ENCODE measurements around the gene MINAR2. TPM values are rescaled to one million over a fixed set of nuclear protein-coding genes. Genes with fewer than 3 reads are reported as not detected.

MINAR2 gene
- total and polyA plus RNA-seq, 9 donors = 0.10 TPM; not detected in 7

GRCh38 chr5:129717751-129718310, 30.1 kb upstream of the MINAR2 start:
- Histone ChIP-seq H3K4me1 (ENCODE audit: insufficient read depth) (no peaks in the 10 kb centered on the region), H3K36me3 (no peaks in the 10 kb centered on the region), H3K27ac (no peak overlapping the region), H3K9me3 (no peaks in the 10 kb centered on the region), H3K27me3 (no peaks in the 10 kb centered on the region), H3K4me3 (no peak overlapping the region)
- TF ChIP-seq POLR2A (IDR thresholded peaks at IDR 0.05) (no peak), CTCF (IDR thresholded peaks at IDR 0.05) (no peak), EP300 (IDR thresholded peaks at IDR 0.05) (no peak)
- DNase-seq = no peak
- intact Hi-C loops (cut with DNase I) = no loop called here

- Histone ChIP-seq H3K4me1 (ENCODE audit: insufficient read depth) (no peaks in the 10 kb centered on the region), H3K9me3 (no peaks in the 10 kb centered on the region), H3K27ac (no peak overlapping the region), H3K4me3 (no peak overlapping the region), H3K27me3 (no peaks in the 10 kb centered on the region), H3K36me3 (no peaks in the 10 kb centered on the region)
- 52 to 78% (median 56%) methylated on average over 1 of the region's 1 CpG for WGBS, 3 donors
- intact Hi-C loops (cut with DNase I) = no loop called here
- TF ChIP-seq CTCF (IDR thresholded peaks at IDR 0.05) = no peak
- no peak for TF ChIP-seq POLR2A (IDR thresholded peaks at IDR 0.05)
- TF ChIP-seq EP300 (IDR thresholded peaks at IDR 0.05) = no peak
- no peak for DNase-seq
These were observed 29.3 kb upstream of the MINAR2 start for GRCh38 chr5:129718471-129719090.

- H3K27ac ChIP-seq = no peak overlapping the region
- WGBS, 3 donors = 31 to 51% (median 35%) methylated on average over 2 of the region's 2 CpGs
- H3K9me3 ChIP-seq = no peaks in the 10 kb centered on the region
- no peaks in the 10 kb centered on the region for H3K4me1 ChIP-seq (ENCODE audit: insufficient read depth)
- no peak for DNase-seq
- H3K36me3 ChIP-seq = no peaks in the 10 kb centered on the region
- intact Hi-C loops (cut with DNase I) = no loop called here
- no peak overlapping the region for H3K4me3 ChIP-seq
- TF ChIP-seq POLR2A (IDR thresholded peaks at IDR 0.05) (no peak), CTCF (IDR thresholded peaks at IDR 0.05) (no peak), EP300 (IDR thresholded peaks at IDR 0.05) (no peak)
- no peaks in the 10 kb centered on the region for H3K27me3 ChIP-seq
These were observed 23.7 kb upstream of the MINAR2 start for GRCh38 chr5:129724222-129724621.

DNA sequence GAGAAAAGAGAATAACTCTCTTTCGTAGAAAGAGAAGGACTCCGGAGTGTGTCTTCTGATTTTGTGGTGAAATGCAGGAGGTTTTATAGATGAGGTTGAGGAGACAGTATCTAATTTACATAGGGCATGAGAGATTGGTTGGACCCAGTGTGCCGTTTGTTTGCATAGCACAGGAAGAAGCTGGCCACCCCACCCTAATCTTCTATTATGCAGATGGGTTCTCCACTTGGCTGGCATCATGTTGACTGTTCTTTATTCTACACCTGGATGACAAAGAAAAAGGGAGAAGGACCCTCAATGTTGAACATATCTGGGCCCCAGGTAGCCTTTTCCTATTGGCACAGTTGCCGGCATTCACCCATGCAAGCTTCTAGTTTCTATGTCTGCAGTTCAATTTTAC, 23.2 kb upstream of the MINAR2 start:
- intact Hi-C loops (cut with DNase I) = no loop called here
- no peaks in the 10 kb centered on the region for H3K36me3 ChIP-seq
- TF ChIP-seq CTCF (IDR thresholded peaks at IDR 0.05) = no peak
- TF ChIP-seq POLR2A (IDR thresholded peaks at IDR 0.05) = no peak
- no peak for TF ChIP-seq EP300 (IDR thresholded peaks at IDR 0.05)
- H3K4me1 ChIP-seq (ENCODE audit: insufficient read depth) = no peaks in the 10 kb centered on the region
- no peaks in the 10 kb centered on the region for H3K9me3 ChIP-seq
- DNase-seq = no peak
- WGBS, 3 donors = 88 to 93% (median 91%) methylated on average over 4 of the region's 4 CpGs
- H3K27ac ChIP-seq = no peak overlapping the region
- H3K4me3 ChIP-seq = no peak overlapping the region
- H3K27me3 ChIP-seq = no peaks in the 10 kb centered on the region
